Measurements from ENCODE around the gene HIRA. TPM values are rescaled to one million over a fixed set of nuclear protein-coding genes. Genes with fewer than 3 reads are reported as not detected.

The HIRA gene
- total and polyA plus RNA-seq, 2 experiments from 2014 or later: 2.7 to 18.6 TPM

GRCh38 chr22:19466848-19467752, 35.6 kb upstream of the HIRA start:
- Histone ChIP-seq H3F3A (ENCODE audit: insufficient read depth) (peaks cover 19% of the 10 kb centered on the region), H3K4me3 (no peak overlapping the region), H2AFZ (no peak overlapping the region), H3K79me2 (ENCODE audit: insufficient read depth) (peaks cover 5% of the 10 kb centered on the region; the same call in 1 of the 2 replicates), H3K27me3 (replicated peaks; ENCODE audit: insufficient read depth) (no peaks in the 10 kb centered on the region), H3K27ac (no peak overlapping the region), H3K4me1 (ENCODE audit: insufficient read depth) (peaks cover 21% of the 10 kb centered on the region), H4K20me1 (ENCODE audit: insufficient read depth) (no peaks in the 10 kb centered on the region), H3K9me3 (ENCODE audit: low read depth) (no peaks in the 10 kb centered on the region), H3K9ac (no peak overlapping the region), H3K9me2 (ENCODE audit: insufficient read depth) (no peaks in the 10 kb centered on the region), H3K4me2 (ENCODE audit: unreplicated experiment) (no peak overlapping the region), H3K36me3 (ENCODE audit: low read depth) (peaks cover 50% of the 10 kb centered on the region; the same call in 1 of the 2 replicates)
- DNase-seq: no peak
- 97 to 99% methylated on average over 9 of the region's 9 CpGs for WGBS, 2 experiments (ENCODE audit: low coverage in 1 of 2, low lambda C conversion rate in 2 of 2, missing lambda C conversion rate in 2 of 2)
- TF ChIP-seq EZH2phosphoT487 (IDR thresholded peaks at IDR 0.05; ENCODE audit: insufficient read depth, low read depth) (no peak), EZH2 (IDR thresholded peaks at IDR 0.05; ENCODE audit: insufficient read depth, poor library complexity, severe bottlenecking) (no peak)
- in situ Hi-C loops (cut with MboI): no loop called here

GRCh38 chr22:19466126-19466716, 34.7 kb upstream of the HIRA start:
- H3K9me2 ChIP-seq (ENCODE audit: insufficient read depth): no peaks in the 10 kb centered on the region
- TF ChIP-seq EZH2phosphoT487 (IDR thresholded peaks at IDR 0.05; ENCODE audit: insufficient read depth, low read depth) (no peak), EZH2 (IDR thresholded peaks at IDR 0.05; ENCODE audit: insufficient read depth, poor library complexity, severe bottlenecking) (no peak)
- H3K4me2 ChIP-seq (ENCODE audit: unreplicated experiment): no peak overlapping the region
- H4K20me1 ChIP-seq (ENCODE audit: insufficient read depth): no peaks in the 10 kb centered on the region
- H3F3A ChIP-seq (ENCODE audit: insufficient read depth): peaks cover 19% of the 10 kb centered on the region
- H3K9me3 ChIP-seq (ENCODE audit: low read depth): no peaks in the 10 kb centered on the region
- no peak overlapping the region for H3K4me3 ChIP-seq
- H3K27me3 ChIP-seq (replicated peaks; ENCODE audit: insufficient read depth): no peaks in the 10 kb centered on the region
- in situ Hi-C loops (cut with MboI): no loop called here
- H2AFZ ChIP-seq: no peak overlapping the region
- H3K4me1 ChIP-seq (ENCODE audit: insufficient read depth): peaks cover 21% of the 10 kb centered on the region
- 81 to 85% methylated on average over 14 of the region's 14 CpGs for WGBS, 2 experiments (ENCODE audit: low coverage in 1 of 2, low lambda C conversion rate in 2 of 2, missing lambda C conversion rate in 2 of 2)
- no peak overlapping the region for H3K9ac ChIP-seq
- no peak overlapping the region for H3K27ac ChIP-seq
- H3K36me3 ChIP-seq (ENCODE audit: low read depth): peaks cover 54% of the 10 kb centered on the region
- no peak for DNase-seq
- H3K79me2 ChIP-seq (ENCODE audit: insufficient read depth): no peaks in the 10 kb centered on the region

- peaks cover 50% of the 10 kb centered on the region for H3K36me3 ChIP-seq (ENCODE audit: low read depth)
- no peak overlapping the region for H3K9ac ChIP-seq
- peaks cover 21% of the 10 kb centered on the region for H3K4me1 ChIP-seq (ENCODE audit: insufficient read depth)
- no peak for DNase-seq
- H3K9me2 ChIP-seq (ENCODE audit: insufficient read depth): no peaks in the 10 kb centered on the region
- no peak overlapping the region for H3K27ac ChIP-seq
- 95 to 98% methylated on average over 4 of the region's 4 CpGs for WGBS, 2 experiments (ENCODE audit: low coverage in 1 of 2, low lambda C conversion rate in 2 of 2, missing lambda C conversion rate in 2 of 2)
- no peaks in the 10 kb centered on the region for H3K9me3 ChIP-seq (ENCODE audit: low read depth)
- in situ Hi-C loops (cut with MboI): no loop called here
- TF ChIP-seq EZH2phosphoT487 (IDR thresholded peaks at IDR 0.05; ENCODE audit: insufficient read depth, low read depth) (no peak), EZH2 (IDR thresholded peaks at IDR 0.05; ENCODE audit: insufficient read depth, poor library complexity, severe bottlenecking) (no peak)
- no peaks in the 10 kb centered on the region for H3K79me2 ChIP-seq (ENCODE audit: insufficient read depth)
- no peak overlapping the region for H3K4me2 ChIP-seq (ENCODE audit: unreplicated experiment)
- no peak overlapping the region for H2AFZ ChIP-seq
- H4K20me1 ChIP-seq (ENCODE audit: insufficient read depth): no peaks in the 10 kb centered on the region
- no peak overlapping the region for H3K4me3 ChIP-seq
- H3K27me3 ChIP-seq (replicated peaks; ENCODE audit: insufficient read depth): no peaks in the 10 kb centered on the region
- peaks cover 19% of the 10 kb centered on the region for H3F3A ChIP-seq (ENCODE audit: insufficient read depth)
Measured at GRCh38 chr22:19464975-19465374, 33.4 kb upstream of the HIRA start.

GRCh38 chr22:19464546-19464945, 33.0 kb upstream of the HIRA start:
- Histone ChIP-seq H3K9me3 (ENCODE audit: low read depth) (no peaks in the 10 kb centered on the region), H2AFZ (no peak overlapping the region), H3K4me1 (ENCODE audit: insufficient read depth) (peaks cover 21% of the 10 kb centered on the region), H3K79me2 (ENCODE audit: insufficient read depth) (no peaks in the 10 kb centered on the region), H3K4me3 (no peak overlapping the region), H4K20me1 (ENCODE audit: insufficient read depth) (no peaks in the 10 kb centered on the region), H3F3A (ENCODE audit: insufficient read depth) (peaks cover 19% of the 10 kb centered on the region), H3K9ac (peak overlapping the region; percentile 63; the same call in 1 of the 2 replicates), H3K4me2 (ENCODE audit: unreplicated experiment) (no peak overlapping the region), H3K27ac (peak overlapping the region; percentile 81), H3K36me3 (ENCODE audit: low read depth) (peaks cover 45% of the 10 kb centered on the region), H3K27me3 (replicated peaks; ENCODE audit: insufficient read depth) (no peaks in the 10 kb centered on the region), H3K9me2 (ENCODE audit: insufficient read depth) (no peaks in the 10 kb centered on the region)
- in situ Hi-C loops (cut with MboI): no loop called here
- TF ChIP-seq EZH2 (IDR thresholded peaks at IDR 0.05; ENCODE audit: insufficient read depth, poor library complexity, severe bottlenecking) (no peak), EZH2phosphoT487 (IDR thresholded peaks at IDR 0.05; ENCODE audit: insufficient read depth, low read depth) (no peak)
- 40 to 61% methylated on average over 1 of the region's 1 CpG for WGBS, 2 experiments (ENCODE audit: low coverage in 1 of 2, low lambda C conversion rate in 2 of 2, missing lambda C conversion rate in 2 of 2)
- DNase-seq: no peak
